AG09309 (cell line): ENCODE results near the gene SPEF2.

Experiments used
- DNase-seq: peaks from one replicate; pipeline ENCODE4 v3.0.0-alpha.2; 2010; ENCODE audit warnings: low read depth
- H3K4me3 ChIP-seq: 2 replicates; pipeline ENCODE4 v1.5.1; 2011; ENCODE audit warnings: mild to moderate bottlenecking, low read depth, low read length, moderate library complexity; ENCODE audit not compliant: control insufficient read depth
- TF ChIP-seq, protein P1 (sequence below): IDR thresholded peaks from 2 replicates; pipeline ENCODE4 v1.5.1; 2011; ENCODE audit warnings: mild to moderate bottlenecking, low read depth, low read length, inconsistent platforms; ENCODE audit not compliant: insufficient read depth, control insufficient read depth; ENCODE audit errors: missing control alignments

SPEF2 gene

DNA sequence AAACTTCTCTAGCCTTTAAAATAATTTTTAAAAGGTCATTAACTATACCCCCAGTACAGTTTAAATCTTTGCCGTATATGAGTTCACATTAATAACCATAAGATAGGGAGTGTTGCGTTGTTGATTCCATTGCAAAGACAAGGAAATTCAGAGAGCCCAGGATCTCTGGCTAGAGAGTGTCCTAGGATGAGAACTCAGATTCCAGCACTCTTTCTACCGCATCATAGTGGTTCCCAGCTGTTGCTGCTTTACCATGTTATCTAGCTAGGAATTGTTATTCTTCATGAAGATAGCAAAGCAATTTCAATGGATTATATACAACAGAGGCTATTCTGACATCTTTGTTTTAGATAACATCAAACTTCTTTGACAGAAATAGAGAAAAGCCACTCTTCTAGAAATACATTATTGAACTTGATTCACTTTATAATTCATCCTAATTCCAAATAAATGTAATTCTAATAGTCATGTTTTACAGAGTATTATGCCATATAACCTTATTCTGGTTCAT is 160.7 kb downstream of the SPEF2 start:
- no peak for DNase-seq
- TF ChIP-seq, protein P1, sequence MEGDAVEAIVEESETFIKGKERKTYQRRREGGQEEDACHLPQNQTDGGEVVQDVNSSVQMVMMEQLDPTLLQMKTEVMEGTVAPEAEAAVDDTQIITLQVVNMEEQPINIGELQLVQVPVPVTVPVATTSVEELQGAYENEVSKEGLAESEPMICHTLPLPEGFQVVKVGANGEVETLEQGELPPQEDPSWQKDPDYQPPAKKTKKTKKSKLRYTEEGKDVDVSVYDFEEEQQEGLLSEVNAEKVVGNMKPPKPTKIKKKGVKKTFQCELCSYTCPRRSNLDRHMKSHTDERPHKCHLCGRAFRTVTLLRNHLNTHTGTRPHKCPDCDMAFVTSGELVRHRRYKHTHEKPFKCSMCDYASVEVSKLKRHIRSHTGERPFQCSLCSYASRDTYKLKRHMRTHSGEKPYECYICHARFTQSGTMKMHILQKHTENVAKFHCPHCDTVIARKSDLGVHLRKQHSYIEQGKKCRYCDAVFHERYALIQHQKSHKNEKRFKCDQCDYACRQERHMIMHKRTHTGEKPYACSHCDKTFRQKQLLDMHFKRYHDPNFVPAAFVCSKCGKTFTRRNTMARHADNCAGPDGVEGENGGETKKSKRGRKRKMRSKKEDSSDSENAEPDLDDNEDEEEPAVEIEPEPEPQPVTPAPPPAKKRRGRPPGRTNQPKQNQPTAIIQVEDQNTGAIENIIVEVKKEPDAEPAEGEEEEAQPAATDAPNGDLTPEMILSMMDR: no peak
- no peak overlapping the region for H3K4me3 ChIP-seq

DNA sequence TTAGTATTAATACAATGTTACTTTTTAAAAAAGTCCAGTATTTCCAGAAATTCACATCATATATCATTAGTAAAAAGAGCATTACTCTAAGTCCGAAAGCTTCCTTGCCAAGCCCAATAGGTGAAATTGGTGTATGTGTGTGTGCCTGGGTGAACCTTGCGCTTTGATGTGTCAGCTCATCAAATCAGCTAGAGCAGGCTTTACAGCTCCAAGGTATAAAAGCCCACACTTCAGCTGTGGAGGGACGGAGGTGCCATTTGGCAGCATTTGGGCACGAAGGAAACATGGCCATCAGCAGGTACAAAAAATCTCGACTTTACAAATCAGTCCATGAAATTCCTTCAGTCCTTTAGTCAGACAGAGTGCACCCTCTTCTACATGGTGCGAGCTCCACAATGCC is 162.6 kb downstream of the SPEF2 start:
- no peak for DNase-seq
- TF ChIP-seq, protein P1: no peak
- H3K4me3 ChIP-seq: no peak overlapping the region

DNA sequence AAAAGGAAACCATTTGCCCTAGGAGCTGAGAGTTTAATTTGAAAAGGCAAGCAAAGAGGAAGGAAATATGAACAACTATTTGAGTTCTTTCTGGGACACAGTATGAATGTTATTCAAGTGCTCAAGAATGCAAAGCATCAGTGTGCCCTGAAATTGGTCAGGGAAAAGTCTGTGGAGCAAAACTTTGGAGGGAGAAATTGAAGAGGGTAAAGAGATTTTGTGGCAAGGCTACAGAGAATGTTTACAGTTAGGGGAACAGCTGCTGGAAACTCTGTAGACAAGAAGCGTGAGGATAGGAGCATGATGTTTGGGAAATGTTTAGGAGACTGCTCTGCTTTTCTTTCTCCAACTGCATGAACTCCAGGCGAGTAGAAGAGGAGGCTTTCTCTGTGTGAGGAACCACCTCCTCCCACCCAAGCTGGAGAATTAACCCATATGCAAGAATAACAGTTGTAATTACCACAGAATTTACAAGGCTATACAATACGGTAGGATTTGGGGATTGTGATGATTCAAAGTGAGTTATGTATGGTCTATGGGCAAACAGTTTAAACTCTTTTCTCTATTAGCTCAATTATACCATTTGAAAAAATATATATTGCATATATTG is 163.6 kb downstream of the SPEF2 start:
- TF ChIP-seq, protein P1: no peak
- DNase-seq: no peak
- no peak overlapping the region for H3K4me3 ChIP-seq

DNA sequence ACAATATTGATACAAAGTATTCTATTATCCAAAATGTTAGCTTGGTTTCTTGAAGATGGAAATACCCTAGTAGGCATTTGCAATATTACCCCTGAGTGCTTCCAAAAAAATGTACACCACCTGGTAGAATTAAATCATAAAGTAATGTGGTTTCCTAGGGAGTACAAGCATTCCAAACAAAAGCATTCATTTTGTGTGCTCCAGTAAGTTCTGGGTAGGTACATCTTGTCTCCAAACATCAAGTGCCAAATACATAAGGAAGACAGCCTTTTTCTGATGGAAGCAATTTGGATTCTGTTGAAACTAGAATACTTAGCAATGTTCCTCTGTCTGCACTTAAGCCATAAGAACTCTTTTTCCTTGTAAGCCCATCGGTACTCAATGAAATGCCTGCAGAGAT is 165.9 kb downstream of the SPEF2 start:
- DNase-seq: no peak
- TF ChIP-seq, protein P1: no peak
- H3K4me3 ChIP-seq: no peak overlapping the region

DNA sequence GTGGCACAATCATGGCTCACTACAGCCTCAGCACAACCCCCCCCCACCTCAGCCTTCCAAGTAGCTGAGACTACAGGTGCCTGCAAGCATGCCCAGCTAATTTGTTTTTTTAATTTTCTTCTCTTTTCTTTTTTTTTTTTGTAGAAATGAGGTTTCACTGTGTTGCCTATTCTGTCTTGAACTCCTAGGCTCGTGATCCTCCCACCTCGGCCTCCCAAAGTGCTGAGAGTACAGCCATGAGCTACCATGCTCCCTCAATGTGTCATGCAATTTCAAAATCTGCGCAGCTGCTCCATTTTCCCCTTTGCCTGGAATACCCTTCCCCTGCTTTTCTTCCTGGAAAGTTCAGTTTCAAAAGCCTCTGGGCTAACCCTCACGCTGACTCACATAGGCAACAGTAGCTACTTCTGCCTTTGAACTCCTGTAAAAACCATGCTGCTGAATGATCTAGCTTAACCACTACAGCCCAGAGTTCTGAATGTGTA is 168.0 kb downstream of the SPEF2 start:
- TF ChIP-seq, protein P1: no peak
- DNase-seq: no peak
- H3K4me3 ChIP-seq: no peak overlapping the region

DNA sequence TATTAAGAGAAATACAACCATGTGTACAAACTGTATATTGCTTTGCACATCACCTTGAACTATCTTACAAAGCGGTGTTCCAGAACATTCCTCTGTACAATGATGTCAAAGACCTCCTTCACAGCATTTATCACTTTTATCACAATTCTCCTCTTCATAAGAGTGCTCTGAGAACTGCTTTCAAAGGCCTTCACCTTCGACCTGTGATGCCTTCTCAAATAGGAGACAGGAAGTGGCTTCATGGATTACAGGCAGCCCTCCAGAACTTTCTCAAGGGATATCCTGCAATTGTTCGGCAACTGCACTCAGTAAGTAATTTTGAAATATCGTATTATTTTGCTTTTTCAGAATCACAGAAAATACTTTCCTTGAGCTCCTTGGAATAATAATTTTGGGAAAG is 171.1 kb downstream of the SPEF2 start:
- TF ChIP-seq, protein P1: no peak
- DNase-seq: no peak
- no peak overlapping the region for H3K4me3 ChIP-seq
